A549 (cell line): ENCODE data around the gene EML4.

ENCODE experiments used
- CBX8 ChIP-seq: fragments of 200-600 bp; sonication (generic); IDR thresholded peaks from 2 replicates; pipeline ENCODE4 v1.6.1; 2016
- CEBPB ChIP-seq, 2 experiments: fragments of >200 bp in 1 of 2; sonication (Bioruptor Twin) in 1 of 2; formaldehyde crosslinking in 1 of 2; IDR thresholded peaks; 2 replicates each; pipeline ENCODE4 v1.6.1; 2012 to 2016
- CTCF ChIP-seq: fragments of >200 bp; sonication (Bioruptor Twin); formaldehyde crosslinking; IDR thresholded peaks from 3 replicates; pipeline ENCODE4 v1.5.1; 2016
- EP300 ChIP-seq, 2 experiments: fragments of >200 bp; sonication (Bioruptor Twin); formaldehyde crosslinking; IDR thresholded peaks; 2 replicates in 1 of 2; 3 replicates in 1 of 2; pipeline ENCODE4 v1.6.1; 2016 to 2017
- ESRRA ChIP-seq: fragments of 150-350 bp; IDR thresholded peaks from 2 replicates; pipeline ENCODE4 v1.6.1; 2014; ENCODE audit warnings: mild to moderate bottlenecking, low read length, borderline replicate concordance
- HOXA7 ChIP-seq: fragments of 250-450 bp; sonication (Bioruptor Pico); IDR thresholded peaks from 2 replicates; pipeline ENCODE4 v1.5.0; 2020; ENCODE audit warnings: mild to moderate bottlenecking, moderate library complexity
- MAFK ChIP-seq: fragments of 450-650 bp; IDR thresholded peaks from 2 replicates; pipeline ENCODE4 v1.6.1; 2014; ENCODE audit not compliant: partially characterized antibody
- MAX ChIP-seq: IDR thresholded peaks from 2 replicates; pipeline ENCODE4 v1.6.1; 2012
- NR3C1 ChIP-seq: fragments of >200 bp; sonication (Bioruptor Twin); formaldehyde crosslinking; IDR thresholded peaks from 3 replicates; pipeline ENCODE4 v1.6.1; 2017
- POLR2A ChIP-seq: IDR thresholded peaks from 2 replicates; pipeline ENCODE4 v1.6.1; 2012; ENCODE audit warnings: mild to moderate bottlenecking, low read length
- TF ChIP-seq, protein P1 (sequence below): fragments of >200 bp; sonication (Bioruptor Twin); formaldehyde crosslinking; IDR thresholded peaks from 2 replicates; pipeline ENCODE4 v1.6.1; 2016

- TF ChIP-seq CTCF (no peak), MAX (no peak), MAFK (no peak), ESRRA (no peak), POLR2A (no peak), EP300 (IDR thresholded peaks at IDR 0.05) (no peak), HOXA7 (CRISPR knock-in tag) (no peak), NR3C1 (no peak), CBX8 (no peak), CEBPB (IDR thresholded peaks at IDR 0.05) (no peak)
- TF ChIP-seq, protein P1, sequence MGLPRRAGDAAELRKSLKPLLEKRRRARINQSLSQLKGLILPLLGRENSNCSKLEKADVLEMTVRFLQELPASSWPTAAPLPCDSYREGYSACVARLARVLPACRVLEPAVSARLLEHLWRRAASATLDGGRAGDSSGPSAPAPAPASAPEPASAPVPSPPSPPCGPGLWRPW, result no peak
Measured at GRCh38 chr2:42321452-42322064, 152.4 kb downstream of the EML4 start.
